PC-3 (cell line): ENCODE results near the gene WDR6. TPM values are rescaled to one million over a fixed set of nuclear protein-coding genes. Genes with fewer than 3 reads are reported as not detected.
A peak's percentile ranks its signal among the peaks of the same experiment; 100 is the strongest.

Experiments
- ATAC-seq: fragments of 200-7000 bp; cut with Tn5 transposase; 2 replicates; pipeline ENCODE4 v1.9.1; 2020; ENCODE audit warnings: mild to moderate bottlenecking, moderate library complexity
- BruUV-seq: library from RNA; stranded (reverse); fragments of 400-500 nt; replicated peaks from 2 replicates; lab custom pipeline; 2021; lab: Mats Ljungman, UMichigan
- CTCF ChIA-PET: fragments of 300-600 bp; sonication (Branson Sonifier 250); formaldehyde crosslinking; loops from one replicate; lab custom pipeline; 2022; ENCODE audit warnings: antibody characterized with exemption; lab: Charles Lee
- POLR2A ChIA-PET: fragments of 300-600 bp; sonication (Branson Sonifier 250); formaldehyde crosslinking; loops from one replicate; lab custom pipeline; 2022; ENCODE audit warnings: antibody characterized with exemption; ENCODE audit not compliant: unreplicated experiment; lab: Charles Lee
- DNase-seq: peaks from one replicate; pipeline ENCODE4 v3.0.0-alpha.2; 2015
- H2AFZ ChIP-seq: fragments of 300-600 bp; sonication (generic); 2 replicates; pipeline ENCODE4 v1.6.0; 2016; ENCODE audit warnings: antibody characterized with exemption, low read length
- H3F3A ChIP-seq: fragments of 300-600 bp; sonication (generic); one replicate; pipeline ENCODE4 v1.6.0; 2017; ENCODE audit warnings: antibody characterized with exemption, low read length, control low read depth, mild to moderate bottlenecking; ENCODE audit not compliant: unreplicated experiment
- H3K27ac ChIP-seq: fragments of 300-600 bp; sonication (generic); 2 replicates; pipeline ENCODE4 v1.5.1; 2016; ENCODE audit warnings: mild to moderate bottlenecking, low read length
- H3K27me3 ChIP-seq: fragments of 300-600 bp; sonication (generic); 2 replicates; pipeline ENCODE4 v1.6.1; 2016; ENCODE audit warnings: low read length, mixed read lengths
- H3K36me3 ChIP-seq: fragments of 300-600 bp; sonication (generic); 2 replicates; pipeline ENCODE4 v1.6.1; 2016; ENCODE audit warnings: low read depth, mixed run types, low read length, mixed read lengths
- H3K4me1 ChIP-seq: fragments of 300-600 bp; sonication (generic); 2 replicates; pipeline ENCODE4 v1.5.1; 2016; ENCODE audit warnings: low read length; ENCODE audit not compliant: insufficient read depth
- H3K4me2 ChIP-seq: fragments of 300-600 bp; sonication (generic); 2 replicates; pipeline ENCODE4 v1.6.0; 2016; ENCODE audit warnings: low read length
- H3K4me3 ChIP-seq: fragments of 300-600 bp; sonication (generic); 2 replicates; pipeline ENCODE4 v1.5.1; 2016; ENCODE audit warnings: mild to moderate bottlenecking, low read length, mixed read lengths
- H3K79me2 ChIP-seq: fragments of 300-600 bp; sonication (generic); 2 replicates; pipeline ENCODE4 v1.6.1; 2017; ENCODE audit warnings: low read length, mixed read lengths
- H3K9ac ChIP-seq: fragments of 300-600 bp; sonication (generic); 2 replicates; pipeline ENCODE4 v1.6.0; 2016; ENCODE audit warnings: mild to moderate bottlenecking, low read length
- H3K9me2 ChIP-seq: fragments of 300-600 bp; sonication (generic); replicated peaks from 2 replicates; pipeline ENCODE4 v1.6.1; 2016; ENCODE audit warnings: mixed run types, low read length, mixed read lengths
- H3K9me3 ChIP-seq: fragments of 300-600 bp; sonication (generic); 2 replicates; pipeline ENCODE4 v1.6.1; 2016; ENCODE audit warnings: low read length, mixed read lengths
- H4K20me1 ChIP-seq: fragments of 300-600 bp; sonication (generic); 2 replicates; pipeline ENCODE4 v1.6.1; 2016; ENCODE audit warnings: low read length, mixed read lengths
- CTCF ChIP-seq: fragments of 300-600 bp; sonication (generic); conservative IDR thresholded peaks from 2 replicates; pipeline ENCODE4 v1.5.1; 2017; ENCODE audit warnings: antibody characterized with exemption, low read depth, mild to moderate bottlenecking, low read length
- EZH2 ChIP-seq: fragments of 300-600 bp; sonication (generic); IDR thresholded peaks from one replicate; pipeline ENCODE4 v1.6.1; 2017; ENCODE audit warnings: antibody characterized with exemption, mild to moderate bottlenecking, low read length; ENCODE audit not compliant: unreplicated experiment
- EZH2phosphoT487 ChIP-seq: fragments of 300-600 bp; sonication (generic); IDR thresholded peaks from 2 replicates; pipeline ENCODE4 v1.6.1; 2018; ENCODE audit warnings: mild to moderate bottlenecking, antibody characterized with exemption, low read length, borderline replicate concordance
- intact Hi-C: fragments of 100-400 bp; cut with micrococcal nuclease; formaldehyde crosslinking; loops from 2 replicates; pipeline ENCODE4 v1.9.0; 2023
- total RNA-seq: library from RNA; depleted of rRNA; stranded (reverse); fragments of >200 nt; gene quantifications from 2 replicates; pipeline ENCODE4 v1.2.3, GENCODE V29; 2014

WDR6 gene
- total RNA-seq, 1 experiment from 2014 or later = 92.7 TPM

- Histone ChIP-seq H3K4me2 (no peak overlapping the region), H3F3A (no peaks in the 10 kb centered on the region), H3K79me2 (peaks cover 47% of the 10 kb centered on the region), H3K9ac (no peak overlapping the region), H3K27ac (no peak overlapping the region), H3K9me3 (no peaks in the 10 kb centered on the region), H3K27me3 (no peaks in the 10 kb centered on the region), H2AFZ (no peak overlapping the region), H3K9me2 (no peaks in the 10 kb centered on the region), H4K20me1 (peaks cover 18% of the 10 kb centered on the region), H3K4me1 (peaks cover 11% of the 10 kb centered on the region; the same call in 1 of the 2 replicates), H3K4me3 (no peak overlapping the region), H3K36me3 (peaks cover 34% of the 10 kb centered on the region)
- ChIA-PET CTCF (interaction anchor here (1.5 to 1.9 kb wide), 2 partner anchors 24 to 26 kb away, joined by 9 to 22 read pairs; partner anchors contain the start of gene P4HTM), POLR2A (no interaction called here)
- intact Hi-C loops = loop anchor here (2.0 kb wide), 1 partner anchor 25 kb away; no protein-coding TSS in a partner anchor
- TF ChIP-seq EZH2phosphoT487 (no peak), EZH2 (no peak), CTCF (peak; percentile 82)
- ATAC-seq = peak; percentile 24
- BruUV-seq = no TSS peak
- peak; percentile 69 for DNase-seq
Observed at GRCh38 chr3:49013738-49014660, 6.8 kb downstream of the WDR6 start.

- TF ChIP-seq CTCF = no peak
- no peak for TF ChIP-seq EZH2phosphoT487
- TF ChIP-seq EZH2 = no peak
- Histone ChIP-seq H3K9me2 (no peaks in the 10 kb centered on the region), H3K4me3 (no peak overlapping the region), H3K9ac (no peak overlapping the region), H3K4me1 (peaks cover 22% of the 10 kb centered on the region; the same call in 1 of the 2 replicates), H3K27ac (no peak overlapping the region), H3K4me2 (no peak overlapping the region), H3K9me3 (no peaks in the 10 kb centered on the region), H3K79me2 (peaks cover 47% of the 10 kb centered on the region), H3F3A (no peaks in the 10 kb centered on the region), H3K27me3 (no peaks in the 10 kb centered on the region), H2AFZ (no peak overlapping the region), H3K36me3 (peaks cover 32% of the 10 kb centered on the region), H4K20me1 (peaks cover 18% of the 10 kb centered on the region)
- intact Hi-C loops = loop anchor here (2.0 kb wide), 1 partner anchor 26 kb away; no protein-coding TSS in a partner anchor
- ChIA-PET CTCF (interaction anchor here (0.5 to 1.9 kb wide), 3 partner anchors 25 to 64 kb away, joined by 9 to 22 read pairs (median 10); partner anchors contain the start of gene P4HTM), POLR2A (interaction anchor here (1.2 kb wide), 1 partner anchor 8 kb away, joined by 3 read pairs; the partner anchor contains the start of gene WDR6)
- ATAC-seq (no peak), DNase-seq (no peak)
- no TSS peak for BruUV-seq
Observed at GRCh38 chr3:49015072-49015471, 7.9 kb downstream of the WDR6 start.
